NAMALWA (cell line): ENCODE results near the gene MYO3B.
A peak's percentile ranks its signal among the peaks of the same experiment; 100 is the strongest.

Source experiments
- DNase-seq: peaks from one replicate; pipeline ENCODE4 v3.0.0-alpha.2; 2015; ENCODE audit warnings: low spot score

Gene MYO3B

DNA sequence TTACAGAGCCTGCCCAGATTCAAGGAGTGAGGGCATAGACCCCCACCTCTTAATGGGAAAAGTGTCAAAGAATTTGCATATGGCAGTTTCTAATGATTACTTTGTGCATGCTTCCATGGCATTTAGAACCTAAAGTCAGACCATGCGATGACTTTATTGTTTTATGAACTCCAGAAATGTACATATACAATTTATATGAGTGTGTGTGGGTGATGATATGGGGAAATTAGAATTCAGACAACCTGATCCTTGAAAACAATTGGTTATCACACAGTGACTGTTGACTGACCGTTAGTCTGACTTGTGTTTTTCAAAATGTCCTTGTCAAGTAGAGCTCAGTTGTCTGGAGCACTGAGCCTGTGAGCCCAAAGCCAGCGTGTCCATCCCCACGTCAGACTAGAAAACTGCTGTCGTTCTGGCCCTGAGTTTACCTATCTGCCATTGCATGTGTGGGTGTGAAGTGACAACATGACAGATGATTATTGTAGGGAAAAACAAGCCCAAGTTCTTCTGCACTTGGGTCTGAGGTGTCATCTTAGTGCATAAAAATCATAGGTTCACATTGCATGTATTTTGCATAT is 128.4 kb downstream of the MYO3B start:
- no peak for DNase-seq

DNA sequence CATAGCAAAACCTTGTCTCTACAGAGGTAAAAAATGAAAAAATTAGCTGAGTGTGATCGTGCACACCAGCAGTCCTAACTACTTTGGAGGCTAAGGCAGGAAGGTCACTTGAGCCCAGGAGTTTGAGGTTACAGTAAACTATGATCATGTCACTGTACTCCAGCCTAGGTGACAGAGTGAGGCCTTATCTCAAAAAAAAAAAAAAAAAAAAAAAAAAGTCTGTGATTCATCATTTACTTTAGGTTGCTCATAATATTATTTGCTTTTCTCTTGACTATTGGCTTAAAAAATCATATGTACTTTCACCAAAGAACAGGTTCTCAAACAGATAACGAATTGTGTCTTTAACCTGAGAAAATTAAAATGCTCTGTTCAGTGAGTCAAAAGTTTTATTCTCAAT is 129.1 kb downstream of the MYO3B start:
- DNase-seq = no peak

DNA sequence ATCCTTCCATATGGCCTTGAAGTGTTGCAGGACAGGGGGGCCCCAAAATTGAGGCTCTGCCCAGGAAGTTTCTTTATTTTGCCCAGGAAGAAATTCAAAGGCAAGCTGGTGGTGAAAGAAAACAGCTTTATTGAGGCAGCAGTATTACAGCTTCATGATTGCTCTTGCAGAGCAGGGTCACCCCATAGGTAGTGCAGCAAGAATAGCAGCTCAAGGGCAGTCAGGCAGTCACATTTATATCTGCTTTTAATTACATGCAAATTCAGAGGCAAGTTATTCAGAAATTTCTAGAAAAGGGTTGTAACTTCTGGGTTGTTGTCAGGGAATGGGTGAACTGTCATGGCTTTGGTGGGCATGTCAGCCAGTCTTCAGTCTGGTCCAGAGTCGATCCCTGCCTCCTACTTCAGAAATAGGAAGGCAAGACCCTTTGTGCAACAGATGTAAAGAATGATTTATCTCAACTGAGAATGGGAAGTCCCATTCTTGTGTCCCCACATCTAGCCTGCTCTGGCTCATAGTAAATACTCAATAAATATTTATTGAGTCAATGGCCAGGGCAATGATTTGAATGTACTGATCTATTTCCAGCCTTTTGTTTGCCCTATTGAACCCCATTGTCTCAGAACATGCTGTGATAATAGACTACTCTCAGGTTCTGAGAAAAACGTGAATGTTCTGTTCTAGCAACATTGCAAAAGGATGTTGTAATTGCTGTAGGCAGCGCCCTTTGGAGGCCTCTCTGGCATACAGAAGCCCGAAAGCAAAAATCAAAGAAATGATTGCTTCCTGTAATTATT is 129.8 kb downstream of the MYO3B start:
- no peak for DNase-seq

DNA sequence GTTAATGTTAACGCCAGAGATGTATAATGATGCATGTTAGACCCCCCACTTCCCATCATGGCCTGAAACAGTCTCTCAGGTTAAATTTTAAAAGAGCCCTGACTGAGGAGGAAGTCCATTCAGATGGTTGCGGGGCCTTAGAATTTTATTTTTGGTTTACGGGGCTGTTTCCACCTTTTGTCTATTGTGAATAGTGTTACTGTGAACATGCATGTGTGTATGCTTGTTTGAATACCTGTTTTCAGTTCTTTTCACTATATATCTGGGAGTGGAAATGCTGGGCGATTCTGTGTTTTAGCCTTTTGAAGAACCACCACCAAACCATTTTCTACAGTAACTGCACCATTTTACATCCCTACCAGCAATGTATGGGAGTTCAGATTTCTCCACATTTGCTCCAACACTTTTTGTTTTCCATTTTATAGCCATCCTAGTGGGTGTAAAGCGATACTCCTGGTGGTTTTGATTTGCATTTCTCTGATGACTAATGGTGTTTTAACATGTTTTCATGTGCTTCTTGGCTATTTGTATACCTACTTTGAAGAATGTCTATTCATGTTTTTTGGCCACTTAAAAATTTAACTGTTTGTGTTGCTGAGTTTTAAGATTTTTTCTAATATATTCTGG is 133.0 kb downstream of the MYO3B start:
- DNase-seq = no peak

DNA sequence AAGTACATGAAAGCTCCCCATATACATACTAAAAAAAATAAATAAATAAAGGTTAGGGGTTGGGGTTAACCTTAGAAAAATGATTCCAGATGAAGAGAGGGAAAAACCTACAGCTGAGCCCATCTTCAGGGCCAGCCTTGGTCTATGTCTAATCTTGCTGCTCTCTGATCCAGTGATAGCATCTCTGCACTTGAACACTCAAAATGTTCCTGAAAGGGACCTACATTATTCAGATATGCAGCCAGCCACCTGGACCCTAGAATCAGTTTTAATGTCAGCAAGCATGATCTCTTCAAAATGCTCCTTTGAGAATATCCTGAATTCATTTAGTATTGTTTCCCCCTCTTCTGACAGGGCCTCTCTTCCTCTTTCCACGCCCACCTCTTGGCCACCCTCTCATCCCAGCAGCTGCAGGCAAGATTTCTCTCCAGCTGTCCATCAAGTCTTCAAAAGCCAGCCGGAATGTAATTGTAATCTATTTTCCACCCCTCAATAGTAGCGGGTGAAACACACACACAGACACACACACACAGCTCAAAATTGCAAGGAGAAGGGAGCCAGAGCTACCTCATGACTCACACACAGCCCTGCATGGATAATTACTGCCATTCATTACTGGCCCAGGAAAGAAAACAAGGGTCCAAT is 135.5 kb downstream of the MYO3B start:
- DNase-seq = no peak

DNA sequence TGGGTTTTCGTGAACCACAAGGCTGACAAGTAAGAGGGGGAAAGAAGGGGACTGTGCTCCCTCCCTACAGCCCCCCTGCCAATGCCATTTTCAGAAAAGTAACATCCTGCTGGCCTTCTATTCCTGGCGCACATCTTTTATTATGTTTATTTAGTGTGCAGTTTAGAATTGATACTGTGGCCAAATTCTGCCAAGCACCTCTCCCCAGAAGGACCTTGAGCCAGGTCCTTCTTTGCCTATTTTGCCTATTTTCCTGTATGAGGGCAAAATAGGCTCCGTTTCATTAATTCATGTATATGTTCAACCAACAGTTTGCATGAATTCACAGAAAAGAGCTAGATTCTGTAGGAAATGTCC is 136.0 kb downstream of the MYO3B start:
- no peak for DNase-seq

DNA sequence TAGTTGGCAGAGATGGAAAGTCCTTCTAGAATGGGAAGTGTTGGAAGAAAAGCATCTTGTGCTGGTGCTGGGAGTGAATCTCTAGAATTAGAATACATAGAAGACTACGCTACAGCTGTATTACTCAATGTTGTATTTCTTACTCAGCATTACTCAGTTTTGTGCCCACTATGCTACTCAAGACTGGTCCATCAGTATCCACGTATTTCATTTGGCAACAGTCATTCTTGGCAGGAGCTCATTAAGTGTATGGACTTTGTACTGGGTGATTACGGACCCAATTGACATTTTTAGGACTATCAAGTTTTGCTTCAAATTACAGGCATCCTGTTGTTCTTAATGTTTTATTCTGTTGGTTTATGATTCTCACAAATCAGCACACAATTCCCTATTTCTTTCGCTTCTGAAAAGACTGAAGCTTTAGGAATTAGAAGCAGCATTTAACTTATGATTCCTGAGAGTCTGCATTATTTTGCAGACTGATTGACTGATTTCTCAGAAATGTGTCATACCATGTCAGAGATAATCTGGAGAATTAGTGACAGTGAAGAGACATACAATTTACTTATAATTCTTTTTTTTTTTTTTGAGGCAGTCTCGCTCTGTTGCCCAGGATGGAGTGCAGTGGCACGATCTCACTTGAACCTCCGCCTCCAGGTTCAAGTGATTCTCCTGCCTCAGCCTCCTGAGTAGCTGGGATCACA is 136.9 kb downstream of the MYO3B start:
- DNase-seq = no peak

DNA sequence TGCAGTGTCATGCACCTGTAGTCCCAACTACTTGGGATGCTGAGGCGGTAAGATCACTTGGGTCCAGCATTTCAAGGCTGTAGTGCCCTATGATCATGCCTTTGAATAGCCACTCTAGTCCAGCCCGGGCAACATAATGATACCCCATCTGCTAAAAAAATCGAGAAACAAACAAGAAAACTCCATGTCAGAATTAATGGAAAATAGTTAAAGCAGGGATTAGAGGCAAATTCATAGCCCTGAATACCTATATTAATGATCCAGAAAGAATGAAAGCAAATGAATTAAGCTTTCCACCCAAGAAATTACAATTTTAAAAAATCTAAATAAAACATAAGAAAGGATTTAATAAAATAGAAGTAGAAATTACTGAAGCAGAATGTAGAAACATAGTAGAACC is 143.0 kb downstream of the MYO3B start:
- DNase-seq = no peak

DNA sequence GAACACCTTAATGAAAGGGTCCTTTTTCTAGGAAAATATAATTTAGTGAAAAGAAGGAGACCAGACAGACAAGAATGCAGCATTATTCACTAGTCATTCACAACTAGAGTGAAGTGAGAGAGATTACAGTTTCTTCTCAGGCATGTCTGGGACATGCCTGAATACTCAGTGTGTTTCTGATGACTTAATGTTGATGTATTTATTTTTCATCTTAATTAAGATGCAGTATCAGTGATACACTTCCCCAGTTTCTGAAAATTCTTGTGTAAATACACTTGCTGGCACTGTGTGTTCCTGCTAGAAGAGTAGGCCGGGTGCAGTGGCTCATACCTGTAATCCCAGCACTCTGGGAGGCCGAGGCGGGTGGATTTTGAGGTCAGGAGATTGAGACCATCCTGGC is 143.6 kb downstream of the MYO3B start:
- no peak for DNase-seq

DNA sequence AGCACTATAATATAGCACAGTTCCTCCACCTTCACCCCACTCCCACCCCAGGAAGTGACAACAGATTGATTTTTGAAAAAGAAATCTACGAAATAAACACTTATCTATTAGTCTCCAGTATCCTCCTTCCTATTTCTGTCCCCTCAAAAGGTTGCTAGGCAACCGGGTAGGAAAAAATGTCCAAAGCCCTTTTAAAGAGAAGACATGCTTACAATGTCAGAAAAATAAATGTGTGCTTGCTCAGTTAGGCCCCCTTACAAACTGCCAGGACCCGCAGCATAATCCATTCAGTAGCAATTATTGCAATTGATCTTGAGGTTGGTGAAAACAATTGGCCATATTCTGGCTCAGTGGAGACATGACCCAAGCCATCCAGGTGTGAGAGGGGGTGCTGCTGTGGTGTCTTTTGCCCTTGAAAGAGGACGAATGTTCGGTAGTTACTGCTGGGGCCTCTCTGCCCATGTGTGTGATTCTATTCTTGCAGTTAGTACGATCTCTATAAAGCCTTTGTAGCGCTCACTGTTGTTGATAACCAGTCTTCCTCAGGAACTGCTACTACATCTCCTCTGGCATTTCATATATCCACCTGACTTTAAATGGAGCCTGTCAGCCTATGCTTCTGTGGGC is 144.3 kb downstream of the MYO3B start:
- DNase-seq = no peak

DNA sequence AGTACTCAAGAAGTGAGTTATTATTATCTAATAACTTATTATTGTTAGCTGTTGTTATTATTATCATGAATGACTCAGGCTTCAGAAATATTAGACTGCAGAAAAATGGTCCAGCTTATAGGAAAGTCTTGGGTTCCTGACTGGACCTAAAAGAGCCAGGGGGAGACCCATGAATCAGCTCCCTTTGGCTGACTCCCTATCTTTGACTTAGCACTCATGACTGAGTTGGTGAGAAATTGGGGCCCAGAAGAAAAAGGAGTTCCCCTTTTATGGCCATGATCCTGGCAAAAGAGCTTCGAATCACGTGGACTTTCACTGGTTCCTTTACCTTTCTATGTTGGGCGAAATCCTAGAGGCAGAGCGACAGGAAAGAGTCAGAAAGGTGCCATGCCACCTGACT is 145.8 kb downstream of the MYO3B start:
- DNase-seq = no peak

DNA sequence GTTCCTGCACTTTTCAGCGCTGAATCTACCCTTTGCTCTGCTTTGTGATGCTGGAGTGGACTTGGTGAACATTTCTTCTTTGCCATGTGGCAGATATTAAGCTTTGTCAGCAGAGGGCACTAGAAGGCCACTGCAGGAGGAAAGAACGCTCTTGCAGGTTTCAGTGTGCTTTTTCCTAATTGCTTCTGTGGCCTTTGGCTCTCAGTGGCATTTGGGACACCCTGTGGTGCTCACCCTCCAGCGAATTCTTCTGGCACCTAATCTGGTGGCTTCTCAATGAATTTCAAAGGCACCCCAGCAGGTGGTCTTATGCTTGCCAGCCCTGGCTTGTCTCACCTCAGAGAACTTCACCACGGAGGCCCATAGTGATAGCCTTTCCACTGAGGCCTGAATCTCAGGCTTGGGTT is 146.7 kb downstream of the MYO3B start:
- peak; percentile 72 for DNase-seq

DNA sequence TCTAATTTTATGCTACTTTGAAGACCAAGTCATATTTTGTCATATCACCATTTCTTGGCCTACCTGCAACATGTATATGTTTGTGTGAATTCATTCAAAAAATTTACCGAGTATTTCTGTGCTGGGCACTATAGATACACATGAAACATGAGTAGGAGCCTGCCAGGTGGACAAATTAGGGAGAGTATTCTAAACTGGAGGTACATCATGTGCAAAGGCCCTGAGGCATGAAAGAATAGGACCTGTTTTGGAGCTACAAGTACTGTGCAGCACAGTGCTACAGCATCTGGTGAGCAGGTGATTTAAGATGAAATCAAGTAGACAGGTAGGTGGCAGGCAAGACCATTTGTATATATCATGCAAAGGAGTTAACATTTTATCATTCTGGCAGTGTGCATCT is 152.9 kb downstream of the MYO3B start:
- DNase-seq = no peak

DNA sequence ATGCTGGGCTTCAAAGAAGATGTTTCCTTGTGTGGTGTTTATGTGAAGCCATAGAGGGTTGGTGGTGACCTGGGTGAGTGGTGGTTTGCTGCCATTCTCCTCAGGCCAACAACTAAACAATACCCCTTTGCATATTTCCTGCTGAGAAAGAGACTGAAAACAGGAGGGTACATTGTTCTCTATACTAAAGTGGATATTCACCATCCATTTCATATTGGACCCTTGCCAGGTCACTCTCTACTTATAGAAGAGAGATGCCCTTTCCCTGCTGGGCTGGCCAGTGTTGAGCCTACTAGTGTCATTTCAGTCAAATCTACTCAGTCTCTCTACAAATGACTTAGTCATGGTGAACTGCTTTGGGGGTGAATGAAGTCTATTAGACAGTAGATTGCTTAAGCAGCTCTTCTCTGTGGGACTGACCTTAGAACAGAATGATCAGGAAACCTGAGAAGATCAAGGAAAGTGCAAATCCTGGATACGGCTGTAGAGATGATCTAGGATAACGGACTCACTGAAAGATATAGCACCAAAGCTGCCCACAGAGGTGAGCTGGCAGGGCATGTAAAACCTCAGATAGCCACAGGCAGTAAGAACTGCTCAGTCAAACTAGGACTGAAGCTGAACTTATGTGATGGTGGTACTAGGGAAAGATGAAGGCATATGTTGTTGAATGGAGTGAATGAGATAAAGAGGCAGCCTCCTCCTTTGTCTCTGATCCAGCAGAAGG is 154.9 kb downstream of the MYO3B start:
- DNase-seq = no peak

DNA sequence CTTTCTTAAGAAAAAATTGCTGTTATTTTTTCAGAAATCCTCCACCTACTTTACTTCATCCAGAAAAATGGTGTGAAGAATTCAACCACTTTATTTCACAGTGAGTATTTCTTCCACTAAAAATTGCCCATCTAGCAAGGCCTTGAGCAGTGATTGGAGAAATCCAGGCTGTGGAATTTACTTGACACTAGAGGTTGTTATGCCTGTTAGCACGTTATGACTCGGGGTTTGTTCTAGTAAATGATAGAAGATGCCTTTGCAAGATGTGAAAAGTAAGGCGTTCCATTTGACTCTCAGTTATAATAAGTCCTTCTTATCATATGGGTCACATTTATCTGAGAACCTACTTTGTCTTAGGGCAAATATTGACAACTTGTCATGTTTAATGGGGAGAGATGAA is 157.4 kb downstream of the MYO3B start:
- no peak for DNase-seq

DNA sequence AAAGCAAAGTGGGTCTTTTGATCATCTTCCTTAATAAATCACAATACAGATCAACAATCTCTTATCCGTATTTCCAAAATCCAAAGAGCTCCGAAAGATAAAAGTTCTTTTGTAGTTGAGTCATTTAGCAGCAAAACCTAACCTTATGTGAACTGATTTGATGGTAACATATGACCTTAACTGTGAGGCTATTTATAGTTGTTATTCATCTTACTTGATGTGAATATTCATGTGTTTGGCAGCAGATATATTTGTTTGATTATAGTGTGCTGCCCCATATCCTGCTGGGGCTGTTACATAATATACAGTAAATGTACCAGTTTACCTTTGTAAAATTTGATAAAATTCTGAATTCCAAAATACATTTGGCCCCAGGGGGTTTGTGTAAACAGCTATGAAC is 158.5 kb downstream of the MYO3B start:
- DNase-seq = no peak

DNA sequence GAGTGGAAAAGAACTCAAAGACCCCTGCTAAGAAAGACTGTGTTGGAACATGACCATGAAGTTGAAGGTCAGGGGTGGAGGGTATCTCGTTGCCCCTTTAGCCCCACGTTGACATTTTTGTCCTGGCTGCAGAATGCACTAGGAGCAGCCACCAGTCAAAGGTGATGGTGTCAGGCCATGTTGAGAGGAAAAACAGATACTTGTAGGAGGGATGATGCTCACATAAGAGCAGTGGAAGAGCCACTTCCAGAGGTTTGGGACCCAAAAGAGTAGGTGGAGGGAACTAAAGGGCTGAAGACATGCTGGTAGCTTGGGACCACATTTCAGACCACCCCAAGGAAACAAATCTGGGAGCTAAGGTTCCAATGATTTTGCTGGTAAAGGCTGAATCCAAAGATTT is 159.0 kb downstream of the MYO3B start:
- DNase-seq = no peak

DNA sequence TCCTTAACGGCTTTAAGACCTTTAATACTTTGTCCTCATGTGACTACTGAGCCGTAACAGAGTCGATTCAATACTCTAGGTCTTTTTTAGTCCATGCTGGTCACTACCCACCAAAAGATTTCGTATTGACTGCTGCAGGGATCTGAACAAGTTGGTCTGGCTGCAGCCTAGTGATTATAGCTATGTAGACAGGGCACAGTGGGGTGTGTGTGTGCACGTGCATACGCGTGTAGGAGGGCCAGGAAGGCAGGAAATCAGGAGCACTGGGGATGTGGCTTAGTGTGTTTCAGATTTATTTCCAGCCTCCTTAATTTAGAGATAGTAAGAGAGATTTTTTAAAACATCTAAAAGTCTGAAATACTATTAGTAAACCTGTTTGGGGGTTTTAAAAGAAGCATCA is 161.4 kb downstream of the MYO3B start:
- no peak for DNase-seq

DNA sequence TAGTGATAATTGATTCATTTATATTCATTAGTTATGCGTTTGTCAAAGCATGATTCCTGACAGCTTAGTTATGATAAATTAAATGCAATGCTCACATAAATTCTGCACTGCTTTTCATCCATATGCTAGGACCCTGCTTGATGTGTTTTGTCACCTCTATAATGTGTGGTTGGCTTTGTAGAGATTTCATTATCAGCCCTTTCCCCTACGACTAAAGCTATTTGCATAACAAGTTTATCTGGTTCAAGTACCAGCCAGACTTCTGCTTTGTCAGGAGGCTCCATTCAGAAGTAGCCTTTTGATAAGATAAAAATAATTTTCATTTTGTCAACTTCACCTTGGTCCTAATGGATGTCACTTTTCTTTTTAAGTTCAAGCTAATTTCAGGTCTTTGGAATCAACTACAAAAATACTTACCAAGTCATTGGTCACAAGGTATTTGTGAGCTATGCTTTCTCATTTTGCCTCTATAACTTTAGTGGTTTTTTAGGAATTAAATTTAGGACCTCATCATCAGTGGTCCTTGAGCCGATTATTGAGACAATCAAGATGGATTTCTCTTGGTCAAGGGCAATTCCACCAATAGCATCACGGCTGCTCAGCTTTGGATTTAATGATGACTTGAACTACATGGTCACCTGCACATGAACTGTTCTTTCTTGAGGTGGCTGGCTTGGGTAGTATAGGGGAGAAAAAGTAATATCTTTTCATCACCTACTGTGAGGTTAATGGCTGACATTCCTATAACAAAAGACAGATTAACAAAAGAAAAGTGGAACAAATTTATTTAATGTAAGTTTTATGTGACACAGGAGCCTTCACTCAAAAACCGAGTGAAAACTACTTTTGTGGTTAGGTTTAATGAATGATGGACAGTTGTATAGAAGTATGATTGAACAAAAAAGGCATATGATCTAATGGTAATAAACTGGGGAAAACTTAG is 162.1 kb downstream of the MYO3B start:
- no peak for DNase-seq

DNA sequence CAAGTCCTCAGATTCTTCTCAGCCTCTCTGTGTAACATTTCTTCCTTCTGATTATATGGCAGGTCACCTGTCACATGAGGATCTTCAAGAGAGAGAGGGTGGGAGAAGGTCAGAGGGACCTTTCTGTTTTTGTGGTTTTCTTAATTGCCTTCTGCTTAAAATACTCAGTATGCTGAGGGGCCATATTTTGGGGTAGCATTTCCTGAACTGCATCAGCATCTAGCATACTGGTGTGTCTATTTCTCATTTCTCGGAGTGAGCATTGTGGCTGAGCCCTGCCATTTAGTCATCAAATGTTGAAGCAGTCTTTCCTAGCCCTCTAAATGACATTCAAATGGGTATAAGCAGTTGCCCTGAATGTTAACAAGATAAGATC is 162.7 kb downstream of the MYO3B start:
- DNase-seq = no peak
